Osteoblast (primary cell): Measurements from ENCODE around the gene ARF5. TPM values are rescaled to one million over a fixed set of nuclear protein-coding genes. Genes with fewer than 3 reads are reported as not detected.

Experiments
- DNase-seq: peaks from one replicate; pipeline ENCODE4 v3.0.0; 2011; ENCODE audit warnings: low spot score, mixed read lengths; ENCODE audit not compliant: insufficient read length; ENCODE audit errors: missing footprints
- H2AFZ ChIP-seq: 2 replicates; pipeline ENCODE4 v1.6.0; 2011; ENCODE audit warnings: mild to moderate bottlenecking, low read length
- H3K27ac ChIP-seq: 2 replicates; pipeline ENCODE4 v1.5.1; 2011; ENCODE audit warnings: mild to moderate bottlenecking, low read depth, low read length, moderate library complexity
- H3K27me3 ChIP-seq: 2 replicates; pipeline ENCODE4 v1.6.0; 2012; ENCODE audit warnings: mild to moderate bottlenecking, control low read depth, inconsistent platforms, low read length, moderate library complexity; ENCODE audit not compliant: insufficient read depth
- H3K36me3 ChIP-seq: 2 replicates; pipeline ENCODE4 v1.5.1; 2011; ENCODE audit warnings: mild to moderate bottlenecking, low read length, control low read depth, moderate library complexity; ENCODE audit not compliant: insufficient read depth
- H3K4me1 ChIP-seq: 2 replicates; pipeline ENCODE4 v1.5.1; 2011; ENCODE audit warnings: mild to moderate bottlenecking, low read length, control low read depth, moderate library complexity; ENCODE audit not compliant: insufficient read depth
- H3K4me2 ChIP-seq: 2 replicates; pipeline ENCODE4 v1.6.0; 2011; ENCODE audit warnings: mild to moderate bottlenecking, low read length; ENCODE audit not compliant: insufficient read depth
- H3K4me3 ChIP-seq: fragments of 200-600 bp; sonication (generic); 3 replicates; pipeline ENCODE4 v1.5.1; 2012; ENCODE audit warnings: mild to moderate bottlenecking, low read length, inconsistent platforms; ENCODE audit not compliant: insufficient read depth
- H3K79me2 ChIP-seq: 2 replicates; pipeline ENCODE4 v1.6.0; 2012; ENCODE audit warnings: mild to moderate bottlenecking, low read length, control low read depth, inconsistent platforms; ENCODE audit not compliant: insufficient read depth
- H3K9me3 ChIP-seq: 2 replicates; pipeline ENCODE4 v1.5.1; 2011; ENCODE audit warnings: low read depth, low read length, control low read depth
- H4K20me1 ChIP-seq: 2 replicates; pipeline ENCODE4 v1.6.0; 2012; ENCODE audit warnings: mild to moderate bottlenecking, low read length, control low read depth; ENCODE audit not compliant: insufficient read depth
- total RNA-seq: library from RNA; depleted of rRNA; stranded (reverse); fragments of >200 nt; gene quantifications from 2 replicates; pipeline ENCODE4 v1.2.3, GENCODE V29; 2012
- TF ChIP-seq, protein P1 (sequence below): IDR thresholded peaks from 2 replicates; pipeline ENCODE4 v1.5.1; 2011; ENCODE audit warnings: mild to moderate bottlenecking, low read depth, low read length, moderate library complexity; ENCODE audit errors: extremely low read depth

ARF5 gene
- total RNA-seq, 1 donor = 147 TPM

DNA sequence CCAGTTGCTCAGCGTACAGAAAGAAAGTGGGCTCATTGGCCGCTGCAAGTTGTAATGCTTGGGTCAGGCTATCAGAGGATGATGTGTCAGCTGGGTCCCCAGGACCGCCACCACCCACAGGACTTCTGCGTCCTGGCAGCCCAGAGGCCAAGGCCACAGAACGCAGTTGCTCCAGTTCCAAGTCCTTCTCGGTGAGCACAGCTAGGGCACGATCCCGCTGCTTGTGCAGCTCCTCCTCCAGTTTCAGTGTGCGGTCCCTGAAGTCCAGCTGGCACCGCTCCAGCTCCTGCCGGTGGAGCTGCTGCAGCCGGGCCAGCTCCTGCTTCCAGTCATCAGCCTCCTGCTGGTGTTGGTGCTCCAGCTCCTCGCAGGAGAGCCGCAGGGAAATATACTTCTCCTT is 5.8 kb upstream of the ARF5 start:
- Histone ChIP-seq H3K36me3 (peaks cover 22% of the 10 kb centered on the region), H3K27ac (no peak overlapping the region), H4K20me1 (peaks cover 48% of the 10 kb centered on the region), H3K9me3 (no peaks in the 10 kb centered on the region), H3K27me3 (no peaks in the 10 kb centered on the region), H2AFZ (no peak overlapping the region), H3K79me2 (peaks cover 51% of the 10 kb centered on the region), H3K4me2 (no peak overlapping the region), H3K4me3 (no peak overlapping the region), H3K4me1 (peaks cover 25% of the 10 kb centered on the region)
- TF ChIP-seq, protein P1, sequence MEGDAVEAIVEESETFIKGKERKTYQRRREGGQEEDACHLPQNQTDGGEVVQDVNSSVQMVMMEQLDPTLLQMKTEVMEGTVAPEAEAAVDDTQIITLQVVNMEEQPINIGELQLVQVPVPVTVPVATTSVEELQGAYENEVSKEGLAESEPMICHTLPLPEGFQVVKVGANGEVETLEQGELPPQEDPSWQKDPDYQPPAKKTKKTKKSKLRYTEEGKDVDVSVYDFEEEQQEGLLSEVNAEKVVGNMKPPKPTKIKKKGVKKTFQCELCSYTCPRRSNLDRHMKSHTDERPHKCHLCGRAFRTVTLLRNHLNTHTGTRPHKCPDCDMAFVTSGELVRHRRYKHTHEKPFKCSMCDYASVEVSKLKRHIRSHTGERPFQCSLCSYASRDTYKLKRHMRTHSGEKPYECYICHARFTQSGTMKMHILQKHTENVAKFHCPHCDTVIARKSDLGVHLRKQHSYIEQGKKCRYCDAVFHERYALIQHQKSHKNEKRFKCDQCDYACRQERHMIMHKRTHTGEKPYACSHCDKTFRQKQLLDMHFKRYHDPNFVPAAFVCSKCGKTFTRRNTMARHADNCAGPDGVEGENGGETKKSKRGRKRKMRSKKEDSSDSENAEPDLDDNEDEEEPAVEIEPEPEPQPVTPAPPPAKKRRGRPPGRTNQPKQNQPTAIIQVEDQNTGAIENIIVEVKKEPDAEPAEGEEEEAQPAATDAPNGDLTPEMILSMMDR = no peak
- DNase-seq = no peak

DNA sequence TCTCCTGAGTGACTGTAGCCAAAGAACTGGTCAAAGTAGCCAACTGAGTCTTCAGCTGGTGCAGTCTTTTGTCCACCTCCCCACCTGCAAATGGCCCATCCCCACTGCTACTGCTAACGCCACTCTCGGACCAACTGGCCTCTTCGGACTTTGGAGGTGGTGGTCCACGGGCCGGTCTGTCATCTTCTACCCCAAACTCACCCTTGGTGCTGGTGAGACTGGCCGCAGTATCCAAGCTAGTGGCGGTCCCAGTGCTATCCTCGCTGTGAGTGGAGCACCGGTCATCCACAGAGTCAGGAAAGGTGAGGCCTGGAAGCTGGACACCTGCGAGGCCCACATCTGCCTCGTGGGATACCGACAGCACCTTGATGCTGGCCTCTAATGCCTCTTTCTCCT is 3.6 kb upstream of the ARF5 start:
- Histone ChIP-seq H3K9me3 (no peaks in the 10 kb centered on the region), H2AFZ (peak overlapping the region; percentile 99), H3K27me3 (no peaks in the 10 kb centered on the region), H3K36me3 (peaks cover 18% of the 10 kb centered on the region), H4K20me1 (peaks cover 43% of the 10 kb centered on the region), H3K4me3 (peak overlapping the region; percentile 89), H3K27ac (peak overlapping the region; percentile 82), H3K4me2 (peak overlapping the region; percentile 96), H3K79me2 (peaks cover 64% of the 10 kb centered on the region), H3K4me1 (peaks cover 27% of the 10 kb centered on the region)
- TF ChIP-seq, protein P1 = no peak
- DNase-seq = no peak

DNA sequence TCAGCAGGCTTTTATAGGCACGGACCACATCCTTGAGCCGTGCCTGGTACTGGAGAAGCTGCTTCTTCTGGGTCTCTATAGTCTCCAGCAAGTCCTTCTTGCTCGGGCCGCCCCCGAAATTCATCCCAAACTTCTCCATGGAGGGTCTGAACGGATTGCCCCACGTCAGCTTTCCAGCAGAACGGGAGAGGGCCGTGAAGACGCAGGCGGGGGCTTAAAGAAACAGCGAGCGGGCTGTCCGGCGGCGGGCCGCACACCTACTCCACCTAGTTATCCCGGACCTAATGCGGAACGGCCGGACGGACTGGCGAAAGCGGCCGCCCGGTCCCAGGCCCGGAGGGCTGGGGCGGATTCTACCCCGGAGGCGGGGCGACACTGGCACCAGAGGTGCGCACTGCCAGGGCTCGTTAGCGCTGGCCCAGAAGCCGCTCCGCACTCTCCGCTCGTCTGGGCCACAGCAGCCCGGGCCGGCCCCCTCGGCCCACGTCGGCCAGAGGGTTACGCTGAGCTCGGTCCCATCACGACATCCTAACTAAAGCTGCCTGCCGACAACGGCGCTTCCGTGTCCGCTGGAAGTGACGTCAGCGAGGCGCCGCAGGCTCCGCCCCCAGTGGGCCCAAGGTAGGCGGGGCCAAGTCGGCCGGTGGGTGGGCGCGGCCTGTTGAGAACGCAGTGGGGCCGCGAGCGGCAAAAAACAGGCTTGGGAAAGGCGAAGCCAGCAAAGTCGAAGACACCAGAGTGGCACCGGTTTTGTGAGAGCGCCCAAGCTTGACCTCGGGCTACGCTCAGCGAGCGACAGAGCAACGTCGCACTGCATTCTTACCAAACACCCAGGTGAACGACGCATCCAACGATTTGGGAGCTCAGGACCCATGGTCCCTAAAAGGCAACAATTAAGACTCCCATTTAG is 2.9 kb upstream of the ARF5 start, which contains the start of gene GCC1:
GCC1 (minus strand) TSS at position 553 of the 910 bp plus-strand sequence; CDS start at position 139, 414 bp downstream.
- TF ChIP-seq, protein P1 = no peak
- H3K79me2 ChIP-seq = peaks cover 65% of the 10 kb centered on the region
- H3K4me3 ChIP-seq = peak within 1 kb of the TSS; percentile 89
- H3K27me3 ChIP-seq = no peaks in the 10 kb centered on the region
- H3K9me3 ChIP-seq = no peaks in the 10 kb centered on the region
- peaks cover 29% of the 10 kb centered on the region for H3K4me1 ChIP-seq
- H3K4me2 ChIP-seq = peak within 1 kb of the TSS; percentile 96
- peaks cover 48% of the 10 kb centered on the region for H4K20me1 ChIP-seq
- peak within 1 kb of the TSS; percentile 82 for H3K27ac ChIP-seq
- peaks cover 23% of the 10 kb centered on the region for H3K36me3 ChIP-seq
- peak within 1 kb of the TSS; percentile 99 for H2AFZ ChIP-seq
- DNase-seq = peak; percentile 100

DNA sequence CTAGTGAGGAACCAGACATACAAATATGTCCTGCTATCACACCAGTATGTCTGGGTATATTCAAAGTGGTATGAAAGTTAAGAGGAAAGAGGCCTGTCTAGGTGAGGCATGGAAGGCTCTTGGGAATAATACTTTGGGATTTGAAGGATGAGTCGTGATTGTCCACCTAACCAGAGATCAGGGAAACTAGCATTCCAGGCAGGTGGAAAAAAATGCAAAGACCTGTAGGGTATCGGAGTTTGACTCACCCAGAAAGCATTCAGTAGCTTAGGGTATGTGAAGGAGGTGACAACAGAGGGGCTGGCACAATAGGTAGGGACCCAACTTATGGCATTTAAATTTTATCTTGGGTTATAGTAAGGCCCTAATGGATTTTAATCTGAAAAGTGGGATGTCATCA is 1.9 kb upstream of the ARF5 start:
- H4K20me1 ChIP-seq = peaks cover 45% of the 10 kb centered on the region
- H3K4me3 ChIP-seq = no peak overlapping the region
- H3K27ac ChIP-seq = no peak overlapping the region
- peak; percentile 73 for DNase-seq
- H3K9me3 ChIP-seq = no peaks in the 10 kb centered on the region
- H3K27me3 ChIP-seq = no peaks in the 10 kb centered on the region
- no peak overlapping the region for H3K4me2 ChIP-seq
- peaks cover 25% of the 10 kb centered on the region for H3K36me3 ChIP-seq
- no peak overlapping the region for H2AFZ ChIP-seq
- TF ChIP-seq, protein P1 = no peak
- peaks cover 29% of the 10 kb centered on the region for H3K4me1 ChIP-seq
- peaks cover 56% of the 10 kb centered on the region for H3K79me2 ChIP-seq
